Islet precursor cell (in vitro differentiated cells): ENCODE measurements around the gene SIMC1.

Experiments used
- DNase-seq: peaks from one replicate; pipeline ENCODE4 v3.0.0-alpha.2; 2018

Gene SIMC1

GRCh38 chr5:176317534-176318374, 79.5 kb downstream of the SIMC1 start:
- DNase-seq: no peak

- no peak for DNase-seq
Measured at GRCh38 chr5:176319827-176320554, 81.8 kb downstream of the SIMC1 start.

GRCh38 chr5:176320577-176320976, 82.4 kb downstream of the SIMC1 start:
- DNase-seq: no peak

GRCh38 chr5:176334031-176334770, 96.0 kb downstream of the SIMC1 start:
- no peak for DNase-seq

- no peak for DNase-seq
Measured at GRCh38 chr5:176337913-176338312, 99.7 kb downstream of the SIMC1 start.

- DNase-seq: no peak
Measured at GRCh38 chr5:176339304-176339703, 101.1 kb downstream of the SIMC1 start.

- DNase-seq: no peak
Measured at GRCh38 chr5:176341325-176342157, 103.3 kb downstream of the SIMC1 start.

GRCh38 chr5:176342158-176342483, 103.9 kb downstream of the SIMC1 start:
- DNase-seq: no peak

- no peak for DNase-seq
Measured at GRCh38 chr5:176342766-176343458, 104.7 kb downstream of the SIMC1 start.

- no peak for DNase-seq
Measured at GRCh38 chr5:176350416-176350815, 112.2 kb downstream of the SIMC1 start.

GRCh38 chr5:176352116-176352878, 114.1 kb downstream of the SIMC1 start:
- peak; percentile 74 for DNase-seq

GRCh38 chr5:176353533-176353932, 115.3 kb downstream of the SIMC1 start:
- no peak for DNase-seq

- DNase-seq: no peak
Measured at GRCh38 chr5:176355400-176356178, 117.4 kb downstream of the SIMC1 start.

- no peak for DNase-seq
Measured at GRCh38 chr5:176356179-176356566, 117.9 kb downstream of the SIMC1 start.

- DNase-seq: no peak
Measured at GRCh38 chr5:176359658-176360057, 121.4 kb downstream of the SIMC1 start.

- peak; percentile 60 for DNase-seq
Measured at GRCh38 chr5:176360894-176361436, 122.7 kb downstream of the SIMC1 start.

GRCh38 chr5:176361437-176362232, 123.4 kb downstream of the SIMC1 start, which contains the start of gene KIAA1191:
TSS of gene KIAA1191 (minus strand) at chr5:176361764. CDS start at chr5:176359508, 2,256 bp downstream.
- peak; percentile 97 for DNase-seq

GRCh38 chr5:176362233-176362490, 123.9 kb downstream of the SIMC1 start:
- no peak for DNase-seq

GRCh38 chr5:176364765-176365350, 126.6 kb downstream of the SIMC1 start:
- no peak for DNase-seq
